ENCODE data around the gene TMEM258.

GRCh38 chr11:61753672-61754071 lies 38.7 kb downstream of the TMEM258 start:
- TF ChIP-seq CTCF (IDR thresholded peaks at IDR 0.05; ENCODE audit: low read depth, low read length, missing input control) (no peak), YY1 (IDR thresholded peaks at IDR 0.05) (no peak), GABPA (IDR thresholded peaks at IDR 0.05 in 1 of 2, conservative IDR thresholded peaks at IDR 0.05 in 1 of 2) (no peak)
